HG03432 (cell line): ENCODE measurements around the gene BAZ2B.
A peak's percentile ranks its signal among the peaks of the same experiment; 100 is the strongest.

Experiments
- ATAC-seq: cut with Tn5 transposase; IDR thresholded peaks from one replicate; pipeline ENCODE4 v1.9.1; 2021; ENCODE audit warnings: mild to moderate bottlenecking, moderate library complexity; ENCODE audit not compliant: unreplicated experiment

The BAZ2B gene

DNA sequence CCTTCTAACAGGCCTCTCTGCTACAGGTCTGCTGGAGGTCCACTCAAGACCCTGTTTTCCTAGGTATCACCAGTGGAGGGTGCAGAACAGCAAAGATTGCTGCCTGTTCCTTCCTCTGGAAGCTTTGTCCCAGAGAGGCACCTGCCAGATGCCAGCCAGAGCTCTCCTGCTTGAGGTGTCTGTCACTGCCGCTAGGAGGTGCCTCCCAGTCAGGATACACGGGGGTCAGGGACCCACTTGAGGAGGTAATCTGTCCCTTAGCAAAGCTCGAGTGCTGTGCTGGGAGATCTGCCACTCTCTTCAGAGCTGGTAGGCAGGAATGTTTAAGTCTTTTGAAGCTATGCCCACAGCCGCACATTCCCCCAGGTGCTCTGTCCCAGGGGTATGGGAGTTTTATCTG, 140.6 kb downstream of the BAZ2B start:
- ATAC-seq = no peak

DNA sequence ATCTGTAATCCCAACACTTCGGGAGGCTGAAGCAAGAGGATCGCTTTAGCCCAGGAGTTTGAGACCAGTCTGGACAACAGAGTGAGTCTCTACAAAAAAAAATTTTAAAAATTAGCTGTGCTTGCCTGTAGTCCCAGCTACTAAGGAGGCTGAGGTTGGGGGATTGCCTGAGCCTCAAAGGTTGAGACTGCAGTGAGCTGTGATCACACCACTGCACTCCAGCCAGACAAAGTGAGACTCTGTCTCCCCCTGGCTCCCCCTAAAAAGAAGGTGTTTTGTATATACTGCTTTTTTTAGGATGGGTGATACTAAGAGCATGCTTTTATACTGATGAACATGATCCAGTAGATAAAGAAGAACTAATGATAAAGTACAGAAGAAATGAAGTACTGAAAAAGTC, 145.0 kb downstream of the BAZ2B start:
- ATAC-seq = no peak

DNA sequence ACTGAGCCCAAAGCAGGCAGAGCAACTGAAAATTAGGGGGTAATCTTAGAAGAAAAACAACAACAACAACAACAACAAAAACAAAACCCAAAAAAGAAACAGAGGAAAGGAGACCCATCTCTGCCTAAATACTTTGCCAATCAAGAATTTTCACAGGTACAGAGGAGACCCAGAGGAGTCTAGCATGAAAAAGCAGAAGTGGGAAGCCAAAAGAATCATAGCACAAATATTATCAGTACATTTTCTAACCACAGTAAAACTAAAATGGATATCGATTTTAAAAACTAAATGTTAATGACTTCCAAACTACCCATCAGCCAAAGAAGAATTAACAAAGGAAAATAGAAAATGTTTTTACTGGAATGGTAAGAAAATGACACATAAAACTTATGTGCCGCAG, 148.1 kb downstream of the BAZ2B start:
- no peak for ATAC-seq

DNA sequence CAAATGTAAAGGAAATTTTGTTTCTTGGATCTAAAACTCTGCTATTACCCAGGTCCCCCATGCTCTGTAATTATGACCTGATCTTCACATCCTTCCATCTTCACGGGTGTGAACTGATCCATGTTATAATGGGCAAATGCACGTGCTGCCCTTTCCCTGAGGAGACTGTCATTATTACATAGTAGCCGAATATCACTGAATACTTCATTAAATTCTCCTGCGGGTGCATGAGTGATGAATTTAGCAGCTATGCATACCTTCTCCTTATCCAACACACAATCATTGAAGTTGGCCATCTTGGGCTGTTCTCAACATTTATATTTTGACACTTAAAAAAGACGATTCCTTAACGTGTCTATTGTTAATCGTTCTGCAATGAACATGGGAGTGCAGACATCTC, 153.4 kb downstream of the BAZ2B start:
- ATAC-seq = no peak

DNA sequence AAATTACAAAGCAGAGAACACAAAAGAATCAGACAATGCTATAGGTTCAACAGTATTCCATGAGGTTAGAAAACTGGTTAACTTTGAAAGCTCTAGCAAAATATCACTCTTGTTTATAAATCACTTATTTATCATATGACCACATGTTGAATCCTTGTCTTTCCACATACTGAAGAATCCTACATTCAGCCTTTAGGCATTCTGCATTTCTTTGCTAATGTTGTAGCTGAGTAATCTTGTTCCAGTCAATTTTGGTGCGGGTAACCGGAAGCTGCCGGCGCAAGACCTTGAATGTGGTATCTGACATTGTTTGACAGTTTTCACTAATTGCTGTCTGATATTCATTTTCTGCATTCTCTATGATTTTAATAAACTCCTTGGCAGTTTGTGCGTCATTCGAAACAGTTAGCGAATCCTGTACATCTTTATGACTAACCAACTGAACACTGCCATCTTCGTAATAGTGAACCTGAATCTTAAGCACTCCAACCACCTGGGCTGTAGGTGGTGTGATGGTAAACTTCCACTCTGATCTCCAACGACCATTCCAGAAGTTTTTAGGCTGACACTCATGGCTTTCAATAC, 154.1 kb downstream of the BAZ2B start:
- no peak for ATAC-seq

DNA sequence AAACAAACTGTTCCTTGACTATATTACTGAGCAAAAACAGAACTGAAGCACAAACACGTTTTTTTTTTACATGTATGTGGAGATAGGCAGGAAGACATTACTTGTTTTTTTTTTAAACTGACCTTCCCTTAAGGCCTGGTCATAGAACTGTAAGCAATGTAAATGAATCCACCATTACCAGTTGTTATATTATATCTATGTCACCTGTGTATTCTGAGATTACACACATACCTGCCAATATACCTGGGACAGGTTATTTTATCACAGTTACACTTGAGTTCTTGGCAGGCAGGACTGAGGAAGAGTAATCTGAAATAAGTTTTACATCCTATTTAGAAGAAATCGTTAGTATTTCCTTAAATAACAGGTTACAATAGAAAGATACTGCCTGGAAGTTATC, 155.3 kb downstream of the BAZ2B start:
- no peak for ATAC-seq

DNA sequence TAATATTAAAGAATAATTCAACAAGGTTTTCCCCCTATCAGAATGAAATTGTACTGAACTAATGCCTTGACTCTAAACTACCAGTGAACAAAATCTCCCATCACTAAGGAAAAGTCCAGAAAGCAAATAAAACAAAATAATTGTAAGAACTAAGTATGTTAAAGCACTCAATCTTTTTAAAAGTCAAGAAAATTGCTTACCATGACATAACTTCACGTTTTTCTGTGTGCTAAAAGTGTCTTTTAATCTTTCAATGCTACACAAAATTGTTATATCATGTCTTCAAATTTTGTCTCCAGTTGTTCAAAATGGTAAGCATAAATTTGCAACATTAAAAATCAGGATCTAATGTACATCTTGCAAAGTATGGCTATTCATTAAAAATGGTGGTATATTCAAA, 156.1 kb downstream of the BAZ2B start:
- ATAC-seq = no peak

DNA sequence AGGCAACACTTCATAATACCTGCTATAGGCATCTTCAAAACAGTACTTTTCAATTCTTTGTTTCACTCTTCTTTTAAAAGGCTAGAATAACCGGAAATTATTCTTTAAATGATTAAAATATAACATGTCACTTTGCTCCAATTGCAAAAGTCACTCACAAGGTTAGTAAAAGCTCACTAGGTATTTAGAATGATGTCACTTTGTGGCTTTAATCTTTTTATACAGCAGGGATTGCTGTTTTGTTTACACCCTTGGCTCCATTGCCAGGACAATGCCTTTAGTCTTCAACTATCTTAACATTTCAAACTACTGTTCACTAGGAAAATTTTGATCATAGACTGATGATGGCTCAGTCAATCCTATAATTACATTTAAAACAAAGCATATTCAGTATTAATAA, 157.1 kb downstream of the BAZ2B start:
- no peak for ATAC-seq

DNA sequence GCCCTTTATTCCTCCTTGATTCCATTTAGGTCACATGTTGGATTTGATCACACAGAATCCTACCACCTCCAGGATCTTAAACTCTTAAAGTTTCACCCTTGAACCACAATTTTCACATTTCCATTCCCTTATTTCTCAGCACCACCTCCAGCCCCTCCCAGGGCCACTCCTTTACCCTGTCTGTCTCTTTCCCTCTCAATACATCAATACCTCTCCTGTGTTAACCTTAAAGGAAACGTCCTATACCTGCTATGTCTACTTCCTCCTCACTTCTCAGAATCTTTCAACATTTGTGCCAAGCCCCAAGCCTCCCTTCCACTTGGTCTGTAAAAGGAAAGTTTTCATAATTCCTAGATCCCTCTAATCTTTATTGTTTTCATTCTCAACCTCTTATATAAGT, 158.8 kb downstream of the BAZ2B start:
- ATAC-seq = no peak

DNA sequence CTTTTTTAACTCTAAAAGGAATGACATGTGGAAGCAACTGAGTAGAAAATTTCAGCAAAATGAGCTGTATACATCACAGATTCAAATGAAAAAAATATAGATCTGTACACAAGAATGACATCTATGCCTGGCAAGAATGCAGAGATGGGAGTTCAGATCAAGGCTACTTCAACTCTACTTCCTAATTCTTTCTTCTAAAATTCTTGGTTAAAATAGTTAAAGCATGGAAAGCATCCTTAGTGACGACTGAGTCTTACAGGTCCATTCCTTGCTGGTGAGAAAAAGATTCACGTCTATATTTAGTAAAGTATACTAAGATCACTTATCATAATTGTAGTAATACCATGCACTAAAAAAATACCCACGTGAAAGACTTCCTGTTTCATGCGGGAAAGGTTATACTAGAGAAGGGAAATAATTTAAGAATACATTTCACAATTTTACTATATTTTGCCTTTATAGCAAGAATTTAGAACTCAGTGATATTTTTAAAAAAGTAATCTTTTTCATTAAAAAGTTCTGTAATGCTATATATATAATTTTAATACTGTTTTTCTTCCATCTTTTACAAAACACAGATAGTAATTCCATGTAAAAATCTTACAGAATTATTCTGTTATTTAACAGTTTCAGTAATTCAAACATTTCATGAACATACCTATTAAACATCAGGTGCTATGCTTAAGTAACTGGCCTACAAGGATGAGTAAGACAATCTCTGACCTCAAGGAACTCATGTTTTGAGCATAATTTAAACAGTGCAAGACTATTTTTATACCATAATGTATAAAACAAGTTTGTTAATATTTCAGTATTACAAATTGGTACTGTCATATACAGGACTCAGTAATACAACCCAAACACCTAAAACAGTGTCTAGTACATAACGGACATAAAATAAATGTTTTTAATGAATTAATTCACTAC, 159.6 kb downstream of the BAZ2B start:
- ATAC-seq = no peak

DNA sequence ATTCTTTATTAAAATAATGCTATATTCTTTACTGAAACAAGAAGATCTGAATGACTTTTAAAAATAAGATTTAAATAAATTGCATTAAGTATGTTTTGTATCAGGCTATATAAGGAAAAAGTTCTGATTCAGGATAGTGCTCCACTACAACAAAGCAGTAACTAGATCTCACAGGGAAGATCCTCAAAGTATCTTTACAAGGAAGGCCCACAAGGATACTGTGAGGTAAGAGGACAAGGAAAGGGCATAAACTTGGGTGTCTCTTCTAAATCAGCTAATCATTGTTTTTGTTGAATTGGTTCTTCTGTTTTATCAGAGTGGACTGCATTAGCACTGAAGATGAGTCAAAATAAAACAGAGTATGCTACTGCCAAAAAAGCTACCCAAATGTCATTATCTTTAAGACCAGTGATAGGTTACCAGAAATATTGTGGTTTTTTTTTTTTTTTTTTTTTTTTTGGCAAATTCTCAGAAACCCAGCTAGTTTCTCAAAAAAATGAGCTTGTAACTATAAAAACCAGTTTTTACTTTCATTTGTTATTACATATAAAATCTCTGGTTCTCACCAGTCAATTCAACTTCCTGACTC, 160.9 kb downstream of the BAZ2B start:
- ATAC-seq = no peak

DNA sequence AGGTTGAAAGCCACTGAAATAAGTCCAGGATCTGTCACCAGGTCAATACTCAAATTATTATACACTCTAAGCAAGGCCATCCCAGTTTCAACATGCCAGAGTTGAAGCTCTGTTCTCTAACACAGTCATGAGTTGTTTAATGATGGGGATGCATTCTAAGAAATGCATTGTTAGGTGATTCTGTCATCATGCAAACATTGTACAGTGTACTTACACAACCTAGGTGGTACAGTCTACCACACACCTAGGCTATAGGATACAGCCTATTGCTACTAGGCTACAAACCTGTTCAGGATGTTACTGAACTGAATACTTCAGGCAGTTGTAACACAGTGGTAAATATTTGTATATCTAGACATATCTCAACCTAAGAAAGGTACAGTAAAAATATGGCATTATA, 162.2 kb downstream of the BAZ2B start:
- no peak for ATAC-seq

DNA sequence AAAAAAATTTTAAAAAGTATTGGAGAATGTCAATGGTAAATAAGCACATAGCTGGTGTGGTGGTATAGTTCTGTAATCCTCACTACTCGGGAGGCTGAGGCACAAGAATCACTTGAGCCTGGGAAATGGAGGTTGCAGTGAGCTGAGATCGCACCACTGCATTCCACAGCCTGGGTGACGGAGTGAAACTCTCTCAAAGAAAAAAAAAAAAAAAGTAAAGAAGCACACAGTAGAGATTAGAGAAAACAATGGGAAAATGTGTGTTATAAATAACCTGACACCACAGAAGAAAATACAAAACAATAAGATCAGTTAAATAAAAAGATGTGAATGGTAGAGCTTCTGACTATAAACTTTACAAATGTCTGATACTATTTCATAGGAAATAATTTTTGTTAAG, 166.2 kb downstream of the BAZ2B start:
- ATAC-seq = no peak

DNA sequence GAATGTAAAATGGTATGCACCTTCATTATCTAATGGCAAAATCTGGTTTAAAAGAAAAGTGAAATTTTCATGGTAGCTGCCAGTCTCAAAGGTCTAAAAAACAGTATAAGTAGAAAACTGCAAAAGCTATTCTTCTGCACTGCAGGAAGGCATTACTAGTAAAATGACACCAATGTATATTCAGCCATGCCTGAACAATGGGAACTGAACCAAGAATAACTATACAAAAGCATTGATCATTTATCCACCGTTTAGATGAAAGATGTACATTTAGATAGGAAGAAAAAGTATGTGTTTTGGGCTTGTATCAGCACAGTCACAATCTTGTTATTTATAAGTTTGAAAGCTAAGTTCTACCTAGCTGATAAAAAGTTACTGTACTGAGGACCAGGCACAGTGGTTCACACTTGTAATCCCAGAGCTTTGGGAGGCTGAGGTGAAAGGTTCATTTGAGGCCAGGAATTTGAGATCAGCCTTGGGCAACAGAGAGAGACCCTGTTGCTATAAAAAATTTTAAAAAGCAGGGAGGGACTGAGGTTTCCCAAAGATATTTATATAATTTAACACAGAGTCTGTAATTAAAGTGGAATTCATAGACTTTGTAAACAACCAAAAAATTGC, 166.7 kb downstream of the BAZ2B start:
- ATAC-seq = no peak

DNA sequence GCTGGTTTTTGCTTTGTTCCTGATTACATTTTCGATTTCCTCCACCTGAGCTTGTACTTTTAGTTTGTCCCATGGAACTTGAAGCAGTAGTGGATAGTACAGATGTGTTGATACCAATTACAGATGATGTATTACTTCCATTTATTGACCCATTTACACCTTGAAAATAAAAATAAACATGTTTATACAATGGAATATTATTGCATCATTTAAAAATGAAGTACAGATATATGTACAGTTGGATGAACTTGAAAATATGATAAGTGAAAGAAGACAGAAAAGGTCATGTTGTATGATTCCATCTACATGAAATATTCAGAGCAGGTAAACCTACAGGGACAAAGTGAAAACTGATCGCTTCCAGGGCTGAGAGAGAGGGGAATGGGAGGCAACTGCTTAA, 169.5 kb downstream of the BAZ2B start:
- no peak for ATAC-seq

DNA sequence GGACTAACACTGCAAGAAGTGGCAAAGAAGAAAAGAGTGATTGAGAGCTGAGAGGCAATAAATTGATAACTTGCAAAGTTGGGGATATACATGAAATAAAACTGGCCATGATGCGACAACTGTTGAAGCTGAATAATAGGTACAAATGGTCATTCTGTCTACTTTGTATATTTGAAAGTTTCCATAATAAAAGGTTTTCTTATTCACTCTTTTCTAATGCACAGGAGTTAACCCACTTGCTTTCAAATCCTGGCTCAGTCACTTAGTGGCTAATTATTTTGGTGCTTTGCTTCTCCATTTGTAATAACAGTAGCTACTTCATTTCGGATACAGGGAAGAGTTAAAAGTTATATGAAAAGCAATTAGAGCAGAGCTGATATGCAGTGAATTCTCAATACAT, 170.1 kb downstream of the BAZ2B start:
- ATAC-seq = no peak

DNA sequence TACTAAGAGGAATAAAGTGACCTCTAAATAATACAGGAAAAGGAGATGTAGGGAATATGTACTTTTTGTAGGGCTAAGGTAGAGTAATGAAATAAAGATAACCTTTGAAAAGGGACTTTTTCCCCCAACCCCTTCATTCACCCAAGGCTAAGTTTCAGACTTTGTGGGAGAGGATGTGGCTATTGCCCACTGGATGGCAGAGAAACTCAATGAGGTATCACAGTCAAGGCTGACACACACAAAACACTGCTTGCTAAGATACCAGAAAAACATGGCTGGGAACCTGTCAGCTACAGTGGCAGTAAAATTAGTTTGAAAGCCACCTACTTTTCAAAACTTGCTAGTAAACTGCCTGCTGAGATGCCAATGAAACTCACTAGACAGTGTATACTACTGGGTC, 171.0 kb downstream of the BAZ2B start:
- peak; percentile 49 for ATAC-seq

DNA sequence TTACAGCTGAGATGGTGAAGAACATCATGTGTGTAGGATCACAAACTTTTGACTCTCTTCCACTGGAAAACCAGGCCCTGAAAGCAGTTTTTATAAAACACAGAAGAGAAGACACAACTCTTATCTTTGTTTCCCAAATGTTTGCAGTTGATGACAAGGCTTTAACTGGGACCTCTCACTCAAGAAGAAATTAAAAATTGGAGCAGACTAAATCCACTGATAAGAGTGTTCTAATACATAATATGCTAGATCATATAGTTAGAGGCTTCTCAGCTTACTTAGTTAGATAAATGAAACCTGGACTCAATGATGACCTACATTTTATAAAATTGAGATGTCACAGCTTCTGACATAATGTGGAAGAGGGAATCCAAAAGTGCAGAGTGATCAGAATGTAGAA, 171.6 kb downstream of the BAZ2B start:
- ATAC-seq = no peak

DNA sequence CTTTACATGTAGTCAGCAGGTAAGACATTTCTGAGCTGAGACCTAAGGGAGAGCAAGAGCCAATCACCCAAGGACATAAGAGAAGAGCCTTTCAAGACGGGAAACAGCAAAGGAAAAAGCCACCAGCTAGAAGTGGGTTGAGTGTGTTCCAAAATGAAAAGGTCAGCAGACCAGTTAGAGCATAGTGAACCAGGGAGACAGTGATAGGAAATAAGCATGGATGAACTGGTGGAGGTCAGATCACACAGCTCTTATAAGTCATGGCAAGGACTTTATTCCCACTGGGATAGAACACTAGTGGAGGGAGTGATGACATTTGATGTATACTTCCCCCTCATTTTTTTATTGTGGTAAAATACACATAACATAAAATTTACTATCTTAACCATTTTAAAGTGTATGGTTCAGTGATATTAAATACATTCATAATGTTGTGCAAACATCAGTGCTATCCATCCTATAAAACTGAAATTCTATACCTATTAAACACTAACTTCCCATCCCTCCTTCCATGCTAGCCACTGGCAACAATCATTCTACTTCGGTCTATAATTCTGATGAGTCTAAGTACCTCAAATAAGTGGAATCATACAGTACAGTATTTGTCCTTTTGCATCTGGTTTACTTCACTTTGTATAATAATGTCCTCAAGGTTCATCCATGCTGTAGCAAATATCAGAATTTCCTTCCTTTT, 174.0 kb downstream of the BAZ2B start:
- no peak for ATAC-seq

DNA sequence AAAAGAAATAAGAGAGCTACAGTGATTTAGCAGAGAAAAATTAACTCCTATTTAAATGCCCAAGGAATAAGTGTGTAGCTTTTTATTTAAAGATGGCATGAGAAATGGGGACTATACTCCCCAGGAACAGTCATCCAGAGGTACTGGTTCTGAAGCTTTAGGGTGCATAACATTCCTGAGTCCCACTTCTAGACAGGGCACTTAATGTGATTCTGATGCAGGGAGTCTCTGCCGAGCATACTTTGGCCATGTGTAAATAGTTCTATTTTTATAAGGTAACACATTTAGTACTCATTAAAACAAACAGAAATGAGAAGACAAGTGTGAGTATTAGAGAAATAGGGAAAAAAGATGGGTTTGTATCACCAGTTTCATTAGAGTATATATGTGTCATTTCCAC, 175.2 kb downstream of the BAZ2B start:
- ATAC-seq = no peak

DNA sequence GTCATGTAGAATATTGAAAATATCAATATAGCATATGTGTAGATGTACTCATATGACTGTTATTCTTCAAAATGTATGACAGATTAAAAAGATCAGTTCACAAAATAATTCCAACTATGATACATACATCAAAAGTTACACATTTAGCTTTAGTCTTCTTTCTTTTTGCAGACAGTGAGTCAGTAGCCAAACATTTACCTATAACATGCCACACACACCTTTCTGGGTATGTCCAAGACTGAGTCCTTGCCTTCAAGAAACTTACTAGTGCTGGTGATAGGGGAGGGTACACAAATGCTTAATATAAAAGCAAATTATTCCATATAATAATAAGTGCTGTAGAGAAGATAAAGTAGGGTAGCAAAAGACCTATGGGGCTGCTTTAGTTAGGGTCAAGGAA, 176.9 kb downstream of the BAZ2B start:
- no peak for ATAC-seq
